ENCODE results near the gene MMP2.

DNA sequence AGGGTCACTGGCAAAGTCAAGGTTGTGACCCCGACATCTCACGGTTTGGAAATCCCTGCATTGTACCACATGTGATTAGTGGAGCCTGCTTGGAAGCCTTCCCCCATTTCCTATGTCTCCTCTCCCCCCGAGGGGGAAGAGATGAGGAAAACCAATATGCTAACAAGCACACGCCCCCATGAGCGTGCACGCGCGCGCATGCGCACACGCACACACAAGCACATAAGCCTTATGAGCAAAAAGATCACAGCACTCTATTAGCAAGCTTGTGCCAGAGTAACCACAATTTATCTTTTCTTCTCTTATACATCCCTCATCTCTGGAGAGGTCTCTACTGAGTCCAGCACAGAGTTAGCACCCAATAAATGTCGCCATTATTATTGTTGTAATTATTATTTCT is 31.8 kb upstream of the MMP2 start:
- TF ChIP-seq, protein P1, sequence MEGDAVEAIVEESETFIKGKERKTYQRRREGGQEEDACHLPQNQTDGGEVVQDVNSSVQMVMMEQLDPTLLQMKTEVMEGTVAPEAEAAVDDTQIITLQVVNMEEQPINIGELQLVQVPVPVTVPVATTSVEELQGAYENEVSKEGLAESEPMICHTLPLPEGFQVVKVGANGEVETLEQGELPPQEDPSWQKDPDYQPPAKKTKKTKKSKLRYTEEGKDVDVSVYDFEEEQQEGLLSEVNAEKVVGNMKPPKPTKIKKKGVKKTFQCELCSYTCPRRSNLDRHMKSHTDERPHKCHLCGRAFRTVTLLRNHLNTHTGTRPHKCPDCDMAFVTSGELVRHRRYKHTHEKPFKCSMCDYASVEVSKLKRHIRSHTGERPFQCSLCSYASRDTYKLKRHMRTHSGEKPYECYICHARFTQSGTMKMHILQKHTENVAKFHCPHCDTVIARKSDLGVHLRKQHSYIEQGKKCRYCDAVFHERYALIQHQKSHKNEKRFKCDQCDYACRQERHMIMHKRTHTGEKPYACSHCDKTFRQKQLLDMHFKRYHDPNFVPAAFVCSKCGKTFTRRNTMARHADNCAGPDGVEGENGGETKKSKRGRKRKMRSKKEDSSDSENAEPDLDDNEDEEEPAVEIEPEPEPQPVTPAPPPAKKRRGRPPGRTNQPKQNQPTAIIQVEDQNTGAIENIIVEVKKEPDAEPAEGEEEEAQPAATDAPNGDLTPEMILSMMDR (IDR thresholded peaks at IDR 0.05): no peak
- TF ChIP-seq POLR2AphosphoS5 (IDR thresholded peaks at IDR 0.05) (no peak), POLR2A (IDR thresholded peaks at IDR 0.05) (no peak)
